Endothelial cell (in vitro differentiated cells): ENCODE results near the gene SNAI3. TPM values are rescaled to one million over a fixed set of nuclear protein-coding genes. Genes with fewer than 3 reads are reported as not detected.
A peak's percentile ranks its signal among the peaks of the same experiment; 100 is the strongest.

Source experiments
- DNase-seq: peaks from one replicate; pipeline ENCODE4 v3.0.0; 2021; ENCODE audit warnings: low spot score
- H3K27ac Mint-ChIP-seq: one replicate; pipeline ENCODE4 v1.8.0; 2021; ENCODE audit warnings: mixed read lengths, inconsistent platforms; ENCODE audit not compliant: unreplicated experiment
- H3K27me3 Mint-ChIP-seq: one replicate; pipeline ENCODE4 v1.8.0; 2021; ENCODE audit warnings: mild to moderate bottlenecking, moderate library complexity, mixed read lengths, inconsistent platforms; ENCODE audit not compliant: unreplicated experiment
- H3K36me3 Mint-ChIP-seq: one replicate; pipeline ENCODE4 v1.8.0; 2021; ENCODE audit warnings: mild to moderate bottlenecking, low read depth, mixed read lengths, inconsistent platforms; ENCODE audit not compliant: unreplicated experiment
- H3K4me1 Mint-ChIP-seq: one replicate; pipeline ENCODE4 v1.8.0; 2021; ENCODE audit warnings: mild to moderate bottlenecking, mixed read lengths, inconsistent platforms; ENCODE audit not compliant: unreplicated experiment
- H3K4me3 Mint-ChIP-seq: one replicate; pipeline ENCODE4 v1.8.0; 2021; ENCODE audit warnings: mild to moderate bottlenecking, mixed read lengths, inconsistent platforms; ENCODE audit not compliant: unreplicated experiment
- H3K9me3 Mint-ChIP-seq: one replicate; pipeline ENCODE4 v1.8.0; 2021; ENCODE audit warnings: mixed read lengths, inconsistent platforms; ENCODE audit not compliant: unreplicated experiment
- CTCF ChIP-seq: fragments of 200-600 bp; sonication (generic); IDR thresholded peaks from one replicate; pipeline ENCODE4 v1.5.0; 2021; ENCODE audit warnings: antibody characterized with exemption; ENCODE audit not compliant: unreplicated experiment
- total RNA-seq: library from RNA; stranded (reverse); fragmentation: NEBNext Ultra II Directional; extraction: Animal tissue kit (Norgen Biotek cat#: 25700); gene quantifications from one replicate; pipeline ENCODE4 v1.2.1, GENCODE V29; 2021; ENCODE audit not compliant: unreplicated experiment

SNAI3 gene
- total RNA-seq, 1 donor from 2014 or later: 2.6 TPM

GRCh38 chr16:88657371-88657770 lies 28.9 kb downstream of the SNAI3 start:
- Mint-ChIP-seq H3K9me3 (no peaks in the 10 kb centered on the region), H3K27ac (no peak overlapping the region), H3K27me3 (peaks cover 2% of the 10 kb centered on the region), H3K4me1 (peaks cover 10% of the 10 kb centered on the region), H3K4me3 (no peak overlapping the region), H3K36me3 (peaks cover 5% of the 10 kb centered on the region)
- no peak for DNase-seq
- no peak for TF ChIP-seq CTCF

GRCh38 chr16:88656291-88656980 lies 29.9 kb downstream of the SNAI3 start:
- H3K4me1 Mint-ChIP-seq: peaks cover 5% of the 10 kb centered on the region
- DNase-seq: no peak
- TF ChIP-seq CTCF: no peak
- no peaks in the 10 kb centered on the region for H3K36me3 Mint-ChIP-seq
- no peaks in the 10 kb centered on the region for H3K9me3 Mint-ChIP-seq
- H3K4me3 Mint-ChIP-seq: peak overlapping the region; percentile 62
- H3K27ac Mint-ChIP-seq: no peak overlapping the region
- peaks cover 2% of the 10 kb centered on the region for H3K27me3 Mint-ChIP-seq

GRCh38 chr16:88655733-88656281 lies 30.5 kb downstream of the SNAI3 start:
- H3K27me3 Mint-ChIP-seq: peaks cover 2% of the 10 kb centered on the region
- no peak for TF ChIP-seq CTCF
- H3K9me3 Mint-ChIP-seq: no peaks in the 10 kb centered on the region
- no peak for DNase-seq
- H3K36me3 Mint-ChIP-seq: no peaks in the 10 kb centered on the region
- H3K4me1 Mint-ChIP-seq: no peaks in the 10 kb centered on the region
- H3K27ac Mint-ChIP-seq: no peak overlapping the region
- no peak overlapping the region for H3K4me3 Mint-ChIP-seq

DNA sequence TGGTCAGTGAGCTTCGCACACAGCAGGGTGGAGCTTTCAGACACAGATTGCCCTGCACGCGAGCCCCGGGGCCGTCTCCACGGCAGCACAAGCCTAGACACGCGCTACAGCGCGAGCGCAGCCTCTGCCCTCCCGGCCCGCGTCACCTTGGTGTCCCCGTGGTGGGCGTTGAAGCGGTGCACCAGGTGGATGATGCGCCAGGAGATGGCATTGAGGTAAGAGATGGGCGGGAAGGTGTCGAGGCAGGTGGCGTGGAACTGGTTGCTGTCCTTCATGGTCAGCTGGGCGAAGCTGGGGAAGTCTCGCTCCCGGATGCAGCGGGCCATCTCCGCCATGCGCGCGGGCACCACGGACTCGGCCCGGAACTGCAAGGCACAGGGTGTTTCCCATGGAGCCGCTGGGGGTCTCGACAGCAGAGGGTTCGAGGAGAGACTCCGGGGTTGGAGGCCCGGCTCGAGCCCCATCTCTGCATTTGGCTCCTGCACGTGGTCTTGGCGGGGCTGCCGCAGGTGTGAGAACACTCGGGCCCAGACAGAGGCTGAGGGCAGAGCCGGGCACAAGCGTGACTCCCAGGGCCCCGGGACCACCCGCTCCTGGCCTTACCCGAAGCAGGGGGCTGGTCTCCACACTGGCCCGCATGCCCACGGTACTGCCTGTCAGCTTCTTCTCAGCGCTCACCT lies 31.1 kb downstream of the SNAI3 start:
- H3K27ac Mint-ChIP-seq: no peak overlapping the region
- H3K4me3 Mint-ChIP-seq: no peak overlapping the region
- H3K27me3 Mint-ChIP-seq: peaks cover 2% of the 10 kb centered on the region
- no peaks in the 10 kb centered on the region for H3K4me1 Mint-ChIP-seq
- no peaks in the 10 kb centered on the region for H3K36me3 Mint-ChIP-seq
- no peaks in the 10 kb centered on the region for H3K9me3 Mint-ChIP-seq
- TF ChIP-seq CTCF: no peak
- no peak for DNase-seq
